Fibroblast of skin of right quadriceps (primary cell): ENCODE measurements around the gene KIF21B.
"Not testable (repeated sequence)": the region's sequence is repeated elsewhere in the genome, so short reads cannot be mapped to it uniquely, and the experiment has no call there.

Experiments used
- DNase-seq: peaks from one replicate; pipeline ENCODE4 v3.0.0-alpha.2; 2013

Gene KIF21B

GRCh38 chr1:200969726-200970561 is 53.6 kb downstream of the KIF21B start:
- DNase-seq: no peak

GRCh38 chr1:200968469-200969410 is 54.8 kb downstream of the KIF21B start:
- DNase-seq: no peak

- no peak for DNase-seq
These were observed 55.6 kb downstream of the KIF21B start for GRCh38 chr1:200967693-200968468.

DNA sequence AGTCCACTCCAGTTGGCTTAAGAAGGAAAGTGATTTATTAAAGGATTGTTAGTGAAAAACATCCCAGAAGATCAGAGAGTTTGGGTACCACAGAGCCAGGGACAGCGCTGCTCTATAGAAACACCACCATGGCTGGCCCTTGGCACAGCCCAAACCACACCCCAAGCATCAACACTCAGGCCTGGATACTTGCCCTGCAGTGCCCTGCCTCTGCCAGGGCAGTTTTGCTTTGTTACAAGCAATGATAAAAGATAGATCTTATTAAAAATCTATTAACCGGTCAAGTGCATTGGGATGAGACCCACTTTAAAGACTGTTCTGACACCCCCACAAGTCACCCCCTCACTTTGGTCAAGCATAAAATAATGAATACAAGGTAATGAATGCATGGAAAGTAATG is 56.6 kb downstream of the KIF21B start:
- DNase-seq: no peak

DNA sequence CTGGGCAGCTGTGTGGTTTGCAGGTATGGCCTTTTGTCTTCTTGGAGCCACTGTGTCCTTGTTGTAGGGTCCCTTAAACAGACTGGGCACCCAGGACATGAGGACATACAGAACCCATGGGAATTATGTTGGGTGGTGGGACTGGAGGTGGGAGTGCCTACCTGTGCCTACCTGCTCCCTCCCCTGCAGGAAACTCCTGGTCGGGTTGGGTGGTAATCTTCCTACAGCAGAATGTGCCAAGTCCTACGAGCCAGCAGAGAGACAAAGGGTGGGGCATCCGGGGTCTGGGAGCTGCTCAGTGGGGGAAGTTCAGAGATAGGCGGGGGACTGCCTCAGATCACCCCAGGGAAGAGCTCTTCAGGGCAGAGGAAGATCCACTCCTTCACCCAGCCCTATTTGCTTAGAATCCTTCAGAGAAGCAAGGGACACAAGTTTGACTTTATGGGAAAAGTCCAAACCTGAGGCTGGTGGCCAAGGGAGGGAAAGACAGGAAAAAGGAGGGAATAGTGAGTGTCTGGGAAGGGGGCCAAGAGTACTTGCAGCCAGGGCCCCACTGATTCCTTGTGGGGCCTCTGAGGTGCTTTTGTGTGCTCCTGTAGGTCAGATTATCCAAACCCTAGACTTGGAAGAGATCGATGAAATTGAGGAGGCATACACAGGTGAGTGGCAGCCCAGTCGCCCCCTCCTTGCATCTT is 58.3 kb downstream of the KIF21B start:
- DNase-seq: no peak

DNA sequence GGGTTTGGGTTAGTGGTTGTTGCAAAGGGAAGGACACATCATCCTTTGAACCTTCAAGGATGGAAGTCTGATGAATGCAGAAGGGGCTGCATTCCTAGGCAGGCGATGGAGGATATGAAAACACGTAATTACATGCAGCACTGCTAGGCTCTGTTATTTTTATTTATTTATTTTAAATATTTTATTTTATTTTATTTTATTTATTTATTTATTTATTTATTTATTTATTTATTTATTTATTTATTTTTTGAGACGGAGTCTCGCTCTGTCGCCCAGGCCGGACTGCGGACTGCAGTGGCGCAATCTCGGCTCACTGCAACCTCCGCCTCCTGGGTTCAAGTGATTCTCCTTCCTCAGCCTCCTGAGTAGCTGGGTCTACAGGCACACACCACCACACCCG is 59.6 kb downstream of the KIF21B start:
- not testable (repeated sequence) for DNase-seq

GRCh38 chr1:200963076-200963475 is 60.4 kb downstream of the KIF21B start:
- DNase-seq: no peak

DNA sequence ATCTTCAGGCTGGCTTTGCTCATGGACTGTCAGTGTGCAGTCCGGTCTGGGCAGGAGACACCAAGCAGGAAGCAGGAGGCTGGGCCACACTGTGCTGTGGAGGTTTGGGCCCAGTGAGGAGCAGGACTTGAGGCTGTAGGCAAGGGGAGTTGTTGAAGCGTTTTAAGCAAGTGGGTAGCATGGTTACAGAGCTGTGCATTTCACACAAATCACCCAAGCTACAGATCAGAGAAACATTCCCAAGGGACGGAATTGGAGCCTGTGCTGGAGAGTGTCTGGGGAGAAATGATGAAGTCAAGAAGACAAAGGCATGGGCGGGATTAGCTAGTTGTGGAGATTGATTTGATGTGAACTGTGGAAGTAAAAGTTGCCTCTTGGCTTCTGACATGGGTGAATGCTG is 60.9 kb downstream of the KIF21B start:
- DNase-seq: no peak

DNA sequence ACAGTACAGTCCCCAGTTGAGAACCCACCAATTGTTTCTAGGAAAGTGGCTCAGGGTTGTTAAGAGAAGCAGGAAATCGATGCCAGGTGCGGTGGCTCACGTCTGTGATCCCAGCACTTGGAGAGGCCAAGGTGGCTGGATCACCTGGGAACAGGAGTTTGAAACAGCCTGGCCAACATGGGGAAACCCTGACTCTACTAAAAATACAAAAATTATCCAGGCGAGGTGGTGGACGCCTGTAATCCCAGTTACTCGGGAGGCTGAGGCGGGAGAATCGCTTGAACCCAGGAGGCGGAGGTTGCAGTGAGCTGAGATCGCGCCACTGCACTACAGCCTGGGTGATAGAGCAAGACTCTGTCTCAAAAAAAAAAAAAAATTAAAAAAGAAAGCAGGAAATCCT is 61.4 kb downstream of the KIF21B start:
- not testable (repeated sequence) for DNase-seq

DNA sequence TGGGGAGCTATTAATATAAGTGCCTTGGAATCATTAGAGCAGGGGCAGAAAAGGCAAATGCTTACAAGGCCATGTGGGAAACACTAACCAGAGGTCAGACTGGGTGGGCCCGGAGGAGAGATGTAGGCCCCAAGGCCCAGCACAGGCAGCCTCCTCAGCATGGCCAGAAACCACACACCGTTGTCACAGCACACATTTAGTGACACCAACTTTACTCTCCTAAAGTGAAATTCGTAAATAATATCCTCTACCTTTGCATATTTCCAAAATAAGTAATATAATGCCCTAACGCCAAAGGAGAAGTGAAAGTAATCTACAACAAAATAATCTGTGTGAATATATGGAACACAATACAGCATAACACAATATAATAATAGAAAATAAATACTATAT is 62.6 kb downstream of the KIF21B start:
- no peak for DNase-seq

DNA sequence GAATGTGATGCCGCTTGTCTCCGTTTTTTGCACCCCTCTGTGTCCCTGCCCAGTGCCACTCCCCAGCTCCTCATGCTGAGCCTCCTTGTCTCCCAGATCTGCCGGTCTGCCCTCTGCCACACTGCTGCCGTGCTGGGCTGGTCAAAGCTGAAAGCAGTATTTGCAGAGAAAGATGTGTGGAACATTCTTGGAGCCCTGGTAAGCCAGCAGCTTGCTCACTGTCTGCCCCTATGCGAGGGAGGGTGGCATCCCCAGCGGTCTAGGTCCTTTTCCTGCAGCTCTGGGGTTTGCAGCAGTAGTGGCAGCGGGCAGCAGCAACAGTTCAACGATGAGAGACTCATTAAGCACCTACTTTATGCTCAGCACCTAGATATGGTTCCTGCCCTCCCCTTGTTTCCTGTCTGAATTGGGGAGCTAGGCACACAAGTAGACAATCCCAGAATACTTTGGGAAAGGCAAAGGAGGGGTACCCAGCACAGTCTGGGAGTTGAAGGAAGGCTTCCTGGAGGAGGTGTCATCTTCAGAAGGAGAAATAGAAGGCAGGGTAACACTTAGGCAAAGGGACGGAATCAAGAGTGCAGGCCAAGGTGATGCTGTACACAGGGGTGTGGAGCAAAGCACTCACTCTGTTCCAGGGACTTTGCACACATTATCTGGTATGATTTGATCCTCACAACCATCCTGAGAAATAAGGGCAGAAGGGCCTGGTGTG is 63.1 kb downstream of the KIF21B start:
- no peak for DNase-seq

DNA sequence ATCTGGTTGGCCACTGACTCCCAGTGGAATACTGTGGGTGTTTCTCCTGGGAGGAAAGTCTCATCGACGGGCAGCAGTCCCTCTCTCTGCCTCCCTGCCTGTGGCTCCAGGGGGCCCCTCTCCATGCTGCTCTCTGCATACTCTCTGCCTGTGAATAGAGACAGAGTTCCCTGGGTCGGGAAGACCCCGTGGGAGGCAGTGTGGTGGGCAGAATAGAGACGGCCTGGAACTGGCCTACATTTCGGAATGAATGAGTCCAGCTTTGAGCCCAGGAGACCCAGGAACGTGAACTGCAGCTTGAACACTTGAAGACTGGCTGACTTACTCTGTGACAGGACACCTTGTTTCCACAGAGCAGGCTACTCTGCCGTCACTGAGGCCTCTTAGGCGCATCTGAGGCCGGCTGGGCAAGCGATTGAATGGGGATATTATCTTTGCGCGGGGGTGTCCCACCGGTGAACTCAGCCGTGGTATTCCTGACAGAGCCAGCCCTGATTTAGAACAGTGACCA is 64.0 kb downstream of the KIF21B start:
- no peak for DNase-seq

GRCh38 chr1:200958597-200958996 is 64.9 kb downstream of the KIF21B start:
- no peak for DNase-seq

- no peak for DNase-seq
These were observed 69.1 kb downstream of the KIF21B start for GRCh38 chr1:200954434-200954833.

GRCh38 chr1:200951016-200951415 is 72.5 kb downstream of the KIF21B start:
- DNase-seq: peak; percentile 8

GRCh38 chr1:200949626-200950025 is 73.9 kb downstream of the KIF21B start:
- DNase-seq: no peak

DNA sequence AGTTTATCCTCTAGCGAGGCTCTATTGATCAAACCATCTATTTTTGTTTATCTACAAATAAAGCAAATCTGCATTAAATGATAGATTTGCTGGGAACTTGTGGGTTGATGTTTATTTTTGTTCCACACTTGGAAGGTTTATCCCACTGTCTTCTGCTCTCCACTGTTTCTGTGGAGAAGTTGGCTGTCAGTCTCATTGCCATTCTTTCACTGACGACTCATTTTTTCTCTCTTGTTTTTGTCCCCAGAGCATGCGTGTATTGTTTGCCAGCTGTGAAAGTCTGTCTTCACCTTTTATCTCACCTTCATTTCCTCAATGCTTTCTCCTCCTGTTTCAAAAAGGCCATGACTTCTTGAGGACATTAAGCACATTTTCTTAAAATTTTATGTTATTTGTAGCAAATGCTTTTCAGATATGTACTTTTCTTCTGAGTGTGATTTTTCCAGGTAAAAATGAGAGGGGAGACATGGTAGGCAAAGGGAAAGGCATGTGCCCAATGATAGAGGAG is 76.4 kb downstream of the KIF21B start:
- DNase-seq: no peak

GRCh38 chr1:200945111-200945510 is 78.4 kb downstream of the KIF21B start:
- no peak for DNase-seq

DNA sequence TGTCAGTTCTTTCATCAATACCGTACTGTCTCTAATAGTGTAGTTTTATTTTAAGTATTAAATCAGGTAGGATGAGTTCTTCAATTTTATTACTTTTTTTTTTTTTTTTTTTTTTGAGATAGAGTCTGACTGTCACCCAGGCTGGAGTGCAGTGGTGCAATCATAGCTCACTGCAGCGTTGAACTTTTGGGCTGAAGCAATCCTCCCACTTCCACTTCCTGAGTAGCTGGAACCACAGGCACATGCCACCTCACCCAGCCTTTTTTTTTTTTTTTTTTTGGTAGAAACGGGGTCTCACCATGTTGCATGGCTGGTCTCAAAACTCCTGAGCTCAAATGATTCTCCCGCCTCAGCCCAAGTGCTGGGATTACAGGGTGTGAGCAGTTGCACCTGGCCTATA is 84.6 kb downstream of the KIF21B start:
- DNase-seq: no peak

DNA sequence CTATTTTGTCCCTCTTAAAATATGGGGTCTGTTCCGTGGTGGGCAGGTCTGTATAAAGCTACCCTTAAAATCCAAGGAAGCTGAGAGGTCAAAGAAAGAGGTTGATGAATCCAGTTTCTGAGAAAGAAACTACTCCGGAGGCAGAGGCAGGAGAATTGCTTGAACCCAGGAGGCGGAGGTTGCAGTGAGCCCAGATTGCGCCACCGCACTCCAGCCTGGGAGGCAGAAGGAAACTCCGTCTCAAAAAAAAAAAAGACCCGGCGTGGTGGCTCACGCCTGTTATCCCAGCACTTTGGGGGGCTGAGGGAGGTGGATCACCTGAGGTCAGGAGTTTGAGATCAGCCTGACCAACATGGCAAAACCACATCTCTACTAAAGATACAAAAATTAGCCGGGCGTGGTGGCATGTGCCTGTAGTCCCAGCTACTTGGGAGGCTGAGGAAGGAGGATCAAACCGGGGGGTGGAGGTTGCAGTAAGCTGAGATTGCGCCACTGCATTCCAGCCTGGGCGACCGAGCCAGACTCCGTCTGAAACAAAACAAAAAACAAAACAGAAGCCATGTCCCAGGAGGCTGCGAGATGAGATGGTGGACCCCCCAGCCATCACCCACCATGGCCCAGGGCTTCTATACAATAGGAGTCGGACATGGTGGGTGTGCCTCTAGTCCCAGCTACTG is 88.1 kb downstream of the KIF21B start:
- DNase-seq: not testable (repeated sequence)
